Activated naive CD8-positive, alpha-beta T cell (primary cell): ENCODE measurements around the gene STK40.
A peak's percentile ranks its signal among the peaks of the same experiment; 100 is the strongest.

Experiments
- H3K27ac Mint-ChIP-seq: one replicate; pipeline ENCODE4 v1.8.0; 2021; ENCODE audit warnings: mixed read lengths
- H3K27me3 Mint-ChIP-seq: one replicate; pipeline ENCODE4 v1.8.0; 2021; ENCODE audit warnings: mixed read lengths
- H3K36me3 Mint-ChIP-seq: one replicate; pipeline ENCODE4 v1.8.0; 2021; ENCODE audit warnings: mixed read lengths
- H3K4me1 Mint-ChIP-seq: one replicate; pipeline ENCODE4 v1.8.0; 2021; ENCODE audit warnings: low read depth, mixed read lengths
- H3K4me3 Mint-ChIP-seq: one replicate; pipeline ENCODE4 v1.8.0; 2021; ENCODE audit warnings: mild to moderate bottlenecking, mixed read lengths
- H3K9me3 Mint-ChIP-seq: one replicate; pipeline ENCODE4 v1.8.0; 2021; ENCODE audit warnings: low read depth, mixed read lengths

The STK40 gene

GRCh38 chr1:36385410-36386264 lies at the start of gene STK40:
Gene STK40 (minus strand): TSS chr1:36385924. CDS start chr1:36361332, 24,592 bp downstream.
- Mint-ChIP-seq H3K27ac (peak within 1 kb of the TSS; percentile 98), H3K36me3 (peaks cover 5% of the 10 kb centered on the region), H3K4me3 (peak within 1 kb of the TSS; percentile 92), H3K4me1 (peaks cover 61% of the 10 kb centered on the region), H3K27me3 (no peaks in the 10 kb centered on the region), H3K9me3 (no peaks in the 10 kb centered on the region)

GRCh38 chr1:36433102-36433501 lies 47.4 kb upstream of the STK40 start:
- Mint-ChIP-seq H3K4me3 (no peak overlapping the region), H3K9me3 (no peaks in the 10 kb centered on the region), H3K27ac (no peak overlapping the region), H3K36me3 (peaks cover 9% of the 10 kb centered on the region), H3K27me3 (no peaks in the 10 kb centered on the region), H3K4me1 (no peaks in the 10 kb centered on the region)

GRCh38 chr1:36432616-36433015 lies 46.9 kb upstream of the STK40 start:
- Mint-ChIP-seq H3K9me3 (no peaks in the 10 kb centered on the region), H3K4me3 (no peak overlapping the region), H3K4me1 (no peaks in the 10 kb centered on the region), H3K27me3 (no peaks in the 10 kb centered on the region), H3K36me3 (peaks cover 9% of the 10 kb centered on the region), H3K27ac (no peak overlapping the region)

- Mint-ChIP-seq H3K27me3 (no peaks in the 10 kb centered on the region), H3K4me1 (peaks cover 9% of the 10 kb centered on the region), H3K27ac (no peak overlapping the region), H3K4me3 (no peak overlapping the region), H3K9me3 (no peaks in the 10 kb centered on the region), H3K36me3 (peaks cover 1% of the 10 kb centered on the region)
Observed at GRCh38 chr1:36425791-36426190, 40.1 kb upstream of the STK40 start.

GRCh38 chr1:36421649-36422048 lies 35.9 kb upstream of the STK40 start:
- Mint-ChIP-seq H3K27ac (peak overlapping the region; percentile 95), H3K27me3 (no peaks in the 10 kb centered on the region), H3K9me3 (no peaks in the 10 kb centered on the region), H3K36me3 (no peaks in the 10 kb centered on the region), H3K4me3 (no peak overlapping the region), H3K4me1 (peaks cover 27% of the 10 kb centered on the region)

- H3K4me3 Mint-ChIP-seq, result peak overlapping the region; percentile 76
- no peaks in the 10 kb centered on the region for H3K9me3 Mint-ChIP-seq
- peaks cover 27% of the 10 kb centered on the region for H3K4me1 Mint-ChIP-seq
- H3K27ac Mint-ChIP-seq, result peak overlapping the region; percentile 95
- no peaks in the 10 kb centered on the region for H3K27me3 Mint-ChIP-seq
- no peaks in the 10 kb centered on the region for H3K36me3 Mint-ChIP-seq
Observed at GRCh38 chr1:36420836-36421317, 35.2 kb upstream of the STK40 start.

GRCh38 chr1:36420409-36420808 lies 34.7 kb upstream of the STK40 start:
- H3K27ac Mint-ChIP-seq, result peak overlapping the region; percentile 95
- H3K9me3 Mint-ChIP-seq, result no peaks in the 10 kb centered on the region
- no peaks in the 10 kb centered on the region for H3K27me3 Mint-ChIP-seq
- peaks cover 27% of the 10 kb centered on the region for H3K4me1 Mint-ChIP-seq
- H3K36me3 Mint-ChIP-seq, result no peaks in the 10 kb centered on the region
- peak overlapping the region; percentile 76 for H3K4me3 Mint-ChIP-seq

- Mint-ChIP-seq H3K27me3 (no peaks in the 10 kb centered on the region), H3K36me3 (no peaks in the 10 kb centered on the region), H3K27ac (no peak overlapping the region), H3K4me1 (peaks cover 27% of the 10 kb centered on the region), H3K9me3 (no peaks in the 10 kb centered on the region), H3K4me3 (no peak overlapping the region)
Observed at GRCh38 chr1:36419569-36419968, 33.8 kb upstream of the STK40 start.

- H3K27ac Mint-ChIP-seq, result no peak overlapping the region
- no peaks in the 10 kb centered on the region for H3K27me3 Mint-ChIP-seq
- no peak overlapping the region for H3K4me3 Mint-ChIP-seq
- H3K9me3 Mint-ChIP-seq, result no peaks in the 10 kb centered on the region
- H3K4me1 Mint-ChIP-seq, result peaks cover 27% of the 10 kb centered on the region
- H3K36me3 Mint-ChIP-seq, result no peaks in the 10 kb centered on the region
Observed at GRCh38 chr1:36419140-36419539, 33.4 kb upstream of the STK40 start.

GRCh38 chr1:36417931-36418330 lies 32.2 kb upstream of the STK40 start:
- H3K36me3 Mint-ChIP-seq, result no peaks in the 10 kb centered on the region
- no peaks in the 10 kb centered on the region for H3K9me3 Mint-ChIP-seq
- H3K27ac Mint-ChIP-seq, result no peak overlapping the region
- peaks cover 27% of the 10 kb centered on the region for H3K4me1 Mint-ChIP-seq
- no peak overlapping the region for H3K4me3 Mint-ChIP-seq
- no peaks in the 10 kb centered on the region for H3K27me3 Mint-ChIP-seq

- Mint-ChIP-seq H3K4me3 (no peak overlapping the region), H3K27ac (no peak overlapping the region), H3K27me3 (no peaks in the 10 kb centered on the region), H3K9me3 (no peaks in the 10 kb centered on the region), H3K4me1 (peaks cover 27% of the 10 kb centered on the region), H3K36me3 (no peaks in the 10 kb centered on the region)
Observed at GRCh38 chr1:36415661-36416326, 30.1 kb upstream of the STK40 start.

GRCh38 chr1:36414384-36414783 lies 28.7 kb upstream of the STK40 start:
- no peaks in the 10 kb centered on the region for H3K36me3 Mint-ChIP-seq
- H3K4me1 Mint-ChIP-seq, result peaks cover 15% of the 10 kb centered on the region
- no peaks in the 10 kb centered on the region for H3K9me3 Mint-ChIP-seq
- no peak overlapping the region for H3K27ac Mint-ChIP-seq
- H3K27me3 Mint-ChIP-seq, result no peaks in the 10 kb centered on the region
- no peak overlapping the region for H3K4me3 Mint-ChIP-seq

GRCh38 chr1:36411674-36412648 lies 26.2 kb upstream of the STK40 start:
- no peaks in the 10 kb centered on the region for H3K27me3 Mint-ChIP-seq
- H3K4me3 Mint-ChIP-seq, result no peak overlapping the region
- H3K4me1 Mint-ChIP-seq, result peaks cover 9% of the 10 kb centered on the region
- H3K27ac Mint-ChIP-seq, result no peak overlapping the region
- no peaks in the 10 kb centered on the region for H3K9me3 Mint-ChIP-seq
- no peaks in the 10 kb centered on the region for H3K36me3 Mint-ChIP-seq

GRCh38 chr1:36408479-36408878 lies 22.8 kb upstream of the STK40 start:
- Mint-ChIP-seq H3K4me1 (peaks cover 9% of the 10 kb centered on the region), H3K36me3 (no peaks in the 10 kb centered on the region), H3K27ac (no peak overlapping the region), H3K4me3 (no peak overlapping the region), H3K27me3 (no peaks in the 10 kb centered on the region), H3K9me3 (no peaks in the 10 kb centered on the region)
